ENCODE measurements around the gene C2CD3. TPM values are rescaled to one million over a fixed set of nuclear protein-coding genes. Genes with fewer than 3 reads are reported as not detected.

C2CD3 gene
- total and polyA plus RNA-seq, 9 of the 15 experiments (the other 6 are each of a cell fraction or from before 2014, with no cell fraction given): 4.4 to 20.2 (median 15.4) TPM

DNA sequence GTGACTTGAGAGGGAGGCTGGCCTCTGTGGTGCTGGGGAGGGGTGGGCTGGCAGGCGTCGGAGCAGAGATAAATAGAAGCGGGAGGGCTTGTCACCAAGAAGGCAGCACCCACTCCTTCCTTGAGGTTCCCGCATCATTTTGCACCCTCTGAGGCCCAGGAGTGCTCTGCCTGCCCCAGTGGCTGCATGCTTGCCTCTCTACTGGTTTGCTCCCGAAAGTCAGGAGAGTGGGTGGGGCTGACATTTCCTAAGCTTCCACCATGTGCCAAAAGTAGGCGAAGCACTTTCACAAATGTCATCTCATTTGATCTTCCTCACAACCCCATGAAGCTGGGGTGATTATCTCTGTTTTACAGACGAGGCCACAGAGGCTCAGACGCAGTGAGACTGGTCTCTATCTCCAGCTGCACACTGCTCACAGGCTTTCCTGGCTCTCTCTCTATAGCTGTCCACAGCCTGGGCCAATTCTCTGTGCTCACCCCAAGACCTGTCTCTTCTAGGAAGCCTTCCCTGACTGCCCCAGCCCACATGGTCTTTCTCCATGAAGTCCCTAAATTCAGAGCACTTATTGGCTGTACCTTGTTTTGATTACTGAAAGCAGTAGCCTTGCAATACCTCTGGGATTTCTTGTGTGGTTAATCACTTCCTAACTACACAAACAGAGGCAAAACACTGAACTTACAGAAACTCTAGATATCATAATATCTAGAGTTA, 159.3 kb downstream of the C2CD3 start (continued):
- TF ChIP-seq JUND (IDR thresholded peaks at IDR 0.05; ENCODE audit: borderline replicate concordance, low read depth, low read length) (peak; percentile 65), JUND (tag; IDR thresholded peaks at IDR 0.05; ENCODE audit: borderline replicate concordance, low read depth, low read length) (peak; percentile 86; the same call in 1 of the 3 replicates), TCF7 (IDR thresholded peaks at IDR 0.05; ENCODE audit: borderline replicate concordance) (peak; percentile 83), NFYB (IDR thresholded peaks at IDR 0.05; ENCODE audit: extremely low read depth, insufficient read length) (no peak), TAF7 (tag; IDR thresholded peaks at IDR 0.05) (no peak), ESRRB (CRISPR knock-in tag; IDR thresholded peaks at IDR 0.05; ENCODE audit: borderline replicate concordance) (no peak), FOXM1 (IDR thresholded peaks at IDR 0.05; ENCODE audit: low read depth) (peak; percentile 94), FOXM1 (CRISPR knock-in tag; IDR thresholded peaks at IDR 0.05; ENCODE audit: low read depth) (0 out of 2 replicates have a peak, but pooled peaks have one; percentile 61), U2AF1 (optimal IDR thresholded peaks at IDR 0.05; ENCODE audit: low read depth, low read length) (no peak), KDM1A (IDR thresholded peaks at IDR 0.05) (peak; percentile 95 to 97), SRSF9 (IDR thresholded peaks at IDR 0.05; ENCODE audit: borderline replicate concordance, low read depth, low read length) (no peak), KLF10 (CRISPR knock-in tag; IDR thresholded peaks at IDR 0.05) (no peak), RBM22 (IDR thresholded peaks at IDR 0.05; ENCODE audit: low read depth, low read length, poor library complexity, severe bottlenecking) (no peak), NR2C1 (IDR thresholded peaks at IDR 0.05) (peak; percentile 56), NR2C1 (tag; IDR thresholded peaks at IDR 0.05) (peak; percentile 77), SMARCB1 (IDR thresholded peaks at IDR 0.05; ENCODE audit: insufficient read length, low read depth) (no peak), NFATC3 (IDR thresholded peaks at IDR 0.05) (no peak; the same call in 1 of the 2 replicates), SRSF3 (IDR thresholded peaks at IDR 0.05; ENCODE audit: insufficient read depth, low read length) (no peak), SNRNP70 (optimal IDR thresholded peaks at IDR 0.05; ENCODE audit: low read depth, low read length) (no peak), MTA2 (IDR thresholded peaks at IDR 0.05; ENCODE audit: low read depth) (peak; percentile 97)
- TF ChIP-seq, protein P1, sequence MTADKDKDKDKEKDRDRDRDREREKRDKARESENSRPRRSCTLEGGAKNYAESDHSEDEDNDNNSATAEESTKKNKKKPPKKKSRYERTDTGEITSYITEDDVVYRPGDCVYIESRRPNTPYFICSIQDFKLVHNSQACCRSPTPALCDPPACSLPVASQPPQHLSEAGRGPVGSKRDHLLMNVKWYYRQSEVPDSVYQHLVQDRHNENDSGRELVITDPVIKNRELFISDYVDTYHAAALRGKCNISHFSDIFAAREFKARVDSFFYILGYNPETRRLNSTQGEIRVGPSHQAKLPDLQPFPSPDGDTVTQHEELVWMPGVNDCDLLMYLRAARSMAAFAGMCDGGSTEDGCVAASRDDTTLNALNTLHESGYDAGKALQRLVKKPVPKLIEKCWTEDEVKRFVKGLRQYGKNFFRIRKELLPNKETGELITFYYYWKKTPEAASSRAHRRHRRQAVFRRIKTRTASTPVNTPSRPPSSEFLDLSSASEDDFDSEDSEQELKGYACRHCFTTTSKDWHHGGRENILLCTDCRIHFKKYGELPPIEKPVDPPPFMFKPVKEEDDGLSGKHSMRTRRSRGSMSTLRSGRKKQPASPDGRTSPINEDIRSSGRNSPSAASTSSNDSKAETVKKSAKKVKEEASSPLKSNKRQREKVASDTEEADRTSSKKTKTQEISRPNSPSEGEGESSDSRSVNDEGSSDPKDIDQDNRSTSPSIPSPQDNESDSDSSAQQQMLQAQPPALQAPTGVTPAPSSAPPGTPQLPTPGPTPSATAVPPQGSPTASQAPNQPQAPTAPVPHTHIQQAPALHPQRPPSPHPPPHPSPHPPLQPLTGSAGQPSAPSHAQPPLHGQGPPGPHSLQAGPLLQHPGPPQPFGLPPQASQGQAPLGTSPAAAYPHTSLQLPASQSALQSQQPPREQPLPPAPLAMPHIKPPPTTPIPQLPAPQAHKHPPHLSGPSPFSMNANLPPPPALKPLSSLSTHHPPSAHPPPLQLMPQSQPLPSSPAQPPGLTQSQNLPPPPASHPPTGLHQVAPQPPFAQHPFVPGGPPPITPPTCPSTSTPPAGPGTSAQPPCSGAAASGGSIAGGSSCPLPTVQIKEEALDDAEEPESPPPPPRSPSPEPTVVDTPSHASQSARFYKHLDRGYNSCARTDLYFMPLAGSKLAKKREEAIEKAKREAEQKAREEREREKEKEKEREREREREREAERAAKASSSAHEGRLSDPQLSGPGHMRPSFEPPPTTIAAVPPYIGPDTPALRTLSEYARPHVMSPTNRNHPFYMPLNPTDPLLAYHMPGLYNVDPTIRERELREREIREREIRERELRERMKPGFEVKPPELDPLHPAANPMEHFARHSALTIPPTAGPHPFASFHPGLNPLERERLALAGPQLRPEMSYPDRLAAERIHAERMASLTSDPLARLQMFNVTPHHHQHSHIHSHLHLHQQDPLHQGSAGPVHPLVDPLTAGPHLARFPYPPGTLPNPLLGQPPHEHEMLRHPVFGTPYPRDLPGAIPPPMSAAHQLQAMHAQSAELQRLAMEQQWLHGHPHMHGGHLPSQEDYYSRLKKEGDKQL (CRISPR knock-in tag; IDR thresholded peaks at IDR 0.05; ENCODE audit: borderline replicate concordance): no peak; the same call in 1 of the 2 replicates
- TF ChIP-seq, protein P2, sequence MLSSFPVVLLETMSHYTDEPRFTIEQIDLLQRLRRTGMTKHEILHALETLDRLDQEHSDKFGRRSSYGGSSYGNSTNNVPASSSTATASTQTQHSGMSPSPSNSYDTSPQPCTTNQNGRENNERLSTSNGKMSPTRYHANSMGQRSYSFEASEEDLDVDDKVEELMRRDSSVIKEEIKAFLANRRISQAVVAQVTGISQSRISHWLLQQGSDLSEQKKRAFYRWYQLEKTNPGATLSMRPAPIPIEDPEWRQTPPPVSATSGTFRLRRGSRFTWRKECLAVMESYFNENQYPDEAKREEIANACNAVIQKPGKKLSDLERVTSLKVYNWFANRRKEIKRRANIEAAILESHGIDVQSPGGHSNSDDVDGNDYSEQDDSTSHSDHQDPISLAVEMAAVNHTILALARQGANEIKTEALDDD (IDR thresholded peaks at IDR 0.05): peak; percentile 61; the same call in 1 of the 2 replicates
